ENCODE measurements around the gene PLEKHJ1.
"Not testable (repeated sequence)": the region's sequence is repeated elsewhere in the genome, so short reads cannot be mapped to it uniquely, and the experiment has no call there.

The PLEKHJ1 gene

GRCh38 chr19:2201473-2202148 lies 34.5 kb downstream of the PLEKHJ1 start:
- no peak for TF ChIP-seq CTCF (IDR thresholded peaks at IDR 0.05; ENCODE audit: low read depth, low read length)
- DNase-seq (ENCODE audit: extremely low read depth, low read depth) = no peak

- not testable (repeated sequence) for DNase-seq (ENCODE audit: extremely low read depth, low read depth)
Measured at GRCh38 chr19:2200624-2201294, 35.4 kb downstream of the PLEKHJ1 start.

GRCh38 chr19:2199861-2200623 lies 36.1 kb downstream of the PLEKHJ1 start:
- DNase-seq (ENCODE audit: extremely low read depth, low read depth) = no peak
- TF ChIP-seq CTCF (IDR thresholded peaks at IDR 0.05; ENCODE audit: low read depth, low read length) = no peak

- DNase-seq (ENCODE audit: extremely low read depth, low read depth) = no peak
- TF ChIP-seq CTCF (IDR thresholded peaks at IDR 0.05; ENCODE audit: low read depth, low read length) = no peak
Measured at GRCh38 chr19:2199215-2199614, 36.9 kb downstream of the PLEKHJ1 start.

- TF ChIP-seq CTCF (IDR thresholded peaks at IDR 0.05; ENCODE audit: low read depth, low read length) = no peak
- no peak for DNase-seq (ENCODE audit: extremely low read depth, low read depth)
Measured at GRCh38 chr19:2198317-2198716, 37.8 kb downstream of the PLEKHJ1 start.

GRCh38 chr19:2197270-2197669 lies 38.9 kb downstream of the PLEKHJ1 start:
- no peak for TF ChIP-seq CTCF (IDR thresholded peaks at IDR 0.05; ENCODE audit: low read depth, low read length)
- no peak for DNase-seq (ENCODE audit: extremely low read depth, low read depth)

- DNase-seq (ENCODE audit: extremely low read depth, low read depth) = no peak
- TF ChIP-seq CTCF (IDR thresholded peaks at IDR 0.05; ENCODE audit: low read depth, low read length) = no peak
Measured at GRCh38 chr19:2195914-2196313, 40.2 kb downstream of the PLEKHJ1 start.
